ENCODE results near the gene MRPL41.
A peak's percentile ranks its signal among the peaks of the same experiment; 100 is the strongest.
"Not testable (repeated sequence)": the region's sequence is repeated elsewhere in the genome, so short reads cannot be mapped to it uniquely, and the experiment has no call there.

The MRPL41 gene

GRCh38 chr9:137534256-137535119, 17.2 kb upstream of the MRPL41 start:
- Mint-ChIP-seq H3K9me3 (peaks cover 13% of the 10 kb centered on the region), H3K4me1 (ENCODE audit: low read depth) (peaks cover 23% of the 10 kb centered on the region), H3K4me3 (peak overlapping the region; percentile 5), H3K36me3 (ENCODE audit: low read depth) (peaks cover 13% of the 10 kb centered on the region), H3K27me3 (ENCODE audit: low read depth) (no peaks in the 10 kb centered on the region), H3K27ac (peak overlapping the region; percentile 36)
- peak; percentile 16 for DNase-seq (ENCODE audit: low spot score)

GRCh38 chr9:137535120-137535428, 16.6 kb upstream of the MRPL41 start:
- H3K4me3 Mint-ChIP-seq = peak overlapping the region; percentile 5
- peaks cover 23% of the 10 kb centered on the region for H3K4me1 Mint-ChIP-seq (ENCODE audit: low read depth)
- no peak for DNase-seq (ENCODE audit: low spot score)
- H3K36me3 Mint-ChIP-seq (ENCODE audit: low read depth) = peaks cover 13% of the 10 kb centered on the region
- H3K27me3 Mint-ChIP-seq (ENCODE audit: low read depth) = no peaks in the 10 kb centered on the region
- peak overlapping the region; percentile 36 for H3K27ac Mint-ChIP-seq
- peaks cover 13% of the 10 kb centered on the region for H3K9me3 Mint-ChIP-seq

GRCh38 chr9:137536594-137537131, 15.0 kb upstream of the MRPL41 start:
- peak overlapping the region; percentile 79 for H3K27ac Mint-ChIP-seq

GRCh38 chr9:137538058-137538457, 13.6 kb upstream of the MRPL41 start:
- no peak for DNase-seq (ENCODE audit: low spot score)
- Mint-ChIP-seq H3K36me3 (ENCODE audit: low read depth) (peaks cover 13% of the 10 kb centered on the region), H3K27me3 (ENCODE audit: low read depth) (no peaks in the 10 kb centered on the region), H3K4me1 (ENCODE audit: low read depth) (peaks cover 19% of the 10 kb centered on the region), H3K27ac (no peak overlapping the region), H3K9me3 (peaks cover 13% of the 10 kb centered on the region), H3K4me3 (no peak overlapping the region)

More at GRCh38 chr9:137536594-137537131, 15.0 kb upstream of the MRPL41 start:
- H3K27me3 Mint-ChIP-seq (ENCODE audit: low read depth); DNase-seq (ENCODE audit: low spot score): not testable (repeated sequence)
- Mint-ChIP-seq H3K4me3 (peak overlapping the region; percentile 29), H3K9me3 (peaks cover 13% of the 10 kb centered on the region), H3K36me3 (ENCODE audit: low read depth) (peaks cover 13% of the 10 kb centered on the region), H3K4me1 (ENCODE audit: low read depth) (peaks cover 19% of the 10 kb centered on the region)

GRCh38 chr9:137540536-137540935, 11.1 kb upstream of the MRPL41 start:
- Mint-ChIP-seq H3K27ac (no peak overlapping the region), H3K4me3 (no peak overlapping the region), H3K9me3 (peaks cover 8% of the 10 kb centered on the region), H3K36me3 (ENCODE audit: low read depth) (peaks cover 10% of the 10 kb centered on the region), H3K27me3 (ENCODE audit: low read depth) (no peaks in the 10 kb centered on the region), H3K4me1 (ENCODE audit: low read depth) (peaks cover 11% of the 10 kb centered on the region)
- DNase-seq (ENCODE audit: low spot score) = no peak

- Mint-ChIP-seq H3K9me3 (no peaks in the 10 kb centered on the region), H3K36me3 (ENCODE audit: low read depth) (no peaks in the 10 kb centered on the region), H3K27me3 (ENCODE audit: low read depth) (no peaks in the 10 kb centered on the region), H3K27ac (no peak overlapping the region), H3K4me1 (ENCODE audit: low read depth) (no peaks in the 10 kb centered on the region), H3K4me3 (no peak overlapping the region)
- no peak for DNase-seq (ENCODE audit: low spot score)
Measured at GRCh38 chr9:137542486-137542885, 9.2 kb upstream of the MRPL41 start.

GRCh38 chr9:137543237-137543963, 8.3 kb upstream of the MRPL41 start:
- Mint-ChIP-seq H3K27me3 (ENCODE audit: low read depth) (no peaks in the 10 kb centered on the region), H3K27ac (no peak overlapping the region), H3K4me1 (ENCODE audit: low read depth) (no peaks in the 10 kb centered on the region), H3K4me3 (no peak overlapping the region), H3K36me3 (ENCODE audit: low read depth) (no peaks in the 10 kb centered on the region), H3K9me3 (no peaks in the 10 kb centered on the region)
- DNase-seq (ENCODE audit: low spot score) = no peak

GRCh38 chr9:137544176-137544760, 7.4 kb upstream of the MRPL41 start:
- Mint-ChIP-seq H3K9me3 (no peaks in the 10 kb centered on the region), H3K27ac (no peak overlapping the region), H3K27me3 (ENCODE audit: low read depth) (no peaks in the 10 kb centered on the region), H3K36me3 (ENCODE audit: low read depth) (no peaks in the 10 kb centered on the region), H3K4me3 (no peak overlapping the region), H3K4me1 (ENCODE audit: low read depth) (no peaks in the 10 kb centered on the region)
- DNase-seq (ENCODE audit: low spot score) = no peak

GRCh38 chr9:137545123-137545522, 6.6 kb upstream of the MRPL41 start:
- Mint-ChIP-seq H3K9me3 (no peaks in the 10 kb centered on the region), H3K27ac (no peak overlapping the region), H3K4me1 (ENCODE audit: low read depth) (peaks cover 6% of the 10 kb centered on the region), H3K36me3 (ENCODE audit: low read depth) (no peaks in the 10 kb centered on the region), H3K4me3 (no peak overlapping the region), H3K27me3 (ENCODE audit: low read depth) (no peaks in the 10 kb centered on the region)
- DNase-seq (ENCODE audit: low spot score) = no peak

- Mint-ChIP-seq H3K4me1 (ENCODE audit: low read depth) (peaks cover 13% of the 10 kb centered on the region), H3K9me3 (no peaks in the 10 kb centered on the region), H3K27ac (no peak overlapping the region), H3K27me3 (ENCODE audit: low read depth) (no peaks in the 10 kb centered on the region), H3K36me3 (ENCODE audit: low read depth) (peaks cover 5% of the 10 kb centered on the region), H3K4me3 (no peak overlapping the region)
- DNase-seq (ENCODE audit: low spot score) = no peak
Measured at GRCh38 chr9:137547687-137548543, 3.8 kb upstream of the MRPL41 start.

- H3K36me3 Mint-ChIP-seq (ENCODE audit: low read depth) = peaks cover 16% of the 10 kb centered on the region
- no peaks in the 10 kb centered on the region for H3K9me3 Mint-ChIP-seq
- DNase-seq (ENCODE audit: low spot score) = peak; percentile 27
- peaks cover 16% of the 10 kb centered on the region for H3K4me1 Mint-ChIP-seq (ENCODE audit: low read depth)
- H3K4me3 Mint-ChIP-seq = peak within 1 kb of the TSS; percentile 89
- H3K27me3 Mint-ChIP-seq (ENCODE audit: low read depth) = no peaks in the 10 kb centered on the region
- peak within 1 kb of the TSS; percentile 92 for H3K27ac Mint-ChIP-seq
Measured at GRCh38 chr9:137550231-137550621, 1.5 kb upstream of the MRPL41 start, which contains the start of gene PNPLA7. TSS of gene PNPLA7 (minus strand) at chr9:137550402. CDS start at chr9:137550197, 205 bp downstream.

- Mint-ChIP-seq H3K27ac (peak overlapping the region; percentile 41), H3K4me3 (peak overlapping the region; percentile 67), H3K4me1 (ENCODE audit: low read depth) (peaks cover 16% of the 10 kb centered on the region), H3K36me3 (ENCODE audit: low read depth) (peaks cover 17% of the 10 kb centered on the region)
- not testable (repeated sequence) for H3K9me3 Mint-ChIP-seq; DNase-seq (ENCODE audit: low spot score); H3K27me3 Mint-ChIP-seq (ENCODE audit: low read depth)
Measured at GRCh38 chr9:137550958-137551263, 768 bp upstream of the MRPL41 start.

- H3K27me3 Mint-ChIP-seq (ENCODE audit: low read depth) = no peaks in the 10 kb centered on the region
- no peak for DNase-seq (ENCODE audit: low spot score)
- H3K27ac Mint-ChIP-seq = peak overlapping the region; percentile 87
- peaks cover 21% of the 10 kb centered on the region for H3K36me3 Mint-ChIP-seq (ENCODE audit: low read depth)
- H3K9me3 Mint-ChIP-seq = no peaks in the 10 kb centered on the region
- peak overlapping the region; percentile 90 for H3K4me3 Mint-ChIP-seq
- H3K4me1 Mint-ChIP-seq (ENCODE audit: low read depth) = peaks cover 16% of the 10 kb centered on the region
Measured at GRCh38 chr9:137552022-137552768, 516 bp downstream of the MRPL41 start.
